ENCODE measurements around the gene CGNL1. TPM values are rescaled to one million over a fixed set of nuclear protein-coding genes. Genes with fewer than 3 reads are reported as not detected.

The CGNL1 gene
- total RNA-seq, 6 experiments from 2014 or later, result 23.6 to 54.5 (median 42.9) TPM

- TF ChIP-seq POLR2A (IDR thresholded peaks at IDR 0.05), result no peak
- TF ChIP-seq, protein P1, sequence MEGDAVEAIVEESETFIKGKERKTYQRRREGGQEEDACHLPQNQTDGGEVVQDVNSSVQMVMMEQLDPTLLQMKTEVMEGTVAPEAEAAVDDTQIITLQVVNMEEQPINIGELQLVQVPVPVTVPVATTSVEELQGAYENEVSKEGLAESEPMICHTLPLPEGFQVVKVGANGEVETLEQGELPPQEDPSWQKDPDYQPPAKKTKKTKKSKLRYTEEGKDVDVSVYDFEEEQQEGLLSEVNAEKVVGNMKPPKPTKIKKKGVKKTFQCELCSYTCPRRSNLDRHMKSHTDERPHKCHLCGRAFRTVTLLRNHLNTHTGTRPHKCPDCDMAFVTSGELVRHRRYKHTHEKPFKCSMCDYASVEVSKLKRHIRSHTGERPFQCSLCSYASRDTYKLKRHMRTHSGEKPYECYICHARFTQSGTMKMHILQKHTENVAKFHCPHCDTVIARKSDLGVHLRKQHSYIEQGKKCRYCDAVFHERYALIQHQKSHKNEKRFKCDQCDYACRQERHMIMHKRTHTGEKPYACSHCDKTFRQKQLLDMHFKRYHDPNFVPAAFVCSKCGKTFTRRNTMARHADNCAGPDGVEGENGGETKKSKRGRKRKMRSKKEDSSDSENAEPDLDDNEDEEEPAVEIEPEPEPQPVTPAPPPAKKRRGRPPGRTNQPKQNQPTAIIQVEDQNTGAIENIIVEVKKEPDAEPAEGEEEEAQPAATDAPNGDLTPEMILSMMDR (IDR thresholded peaks at IDR 0.05), result no peak
- no peak for DNase-seq
- Histone ChIP-seq H3K9me3 (no peaks in the 10 kb centered on the region), H3K4me1 (no peaks in the 10 kb centered on the region), H3K27ac (no peak overlapping the region), H3K27me3 (no peaks in the 10 kb centered on the region), H3K36me3 (peaks cover 0 to 5% (median 0%) of the 10 kb centered on the region in 4 donors), H3K4me3 (no peak overlapping the region)
- intact Hi-C loops (cut with DNase I), result no loop called here
- WGBS (ENCODE audit: insufficient coverage, low coverage, low lambda C conversion rate, missing lambda C conversion rate), result 28% methylated on average over 3 of the region's 4 CpGs
- ATAC-seq, result peak in 3 of 4 donors; percentile 29 to 51 (median 30)
These were observed 190.5 kb downstream of the CGNL1 start for GRCh38 chr15:57566834-57567233.

DNA sequence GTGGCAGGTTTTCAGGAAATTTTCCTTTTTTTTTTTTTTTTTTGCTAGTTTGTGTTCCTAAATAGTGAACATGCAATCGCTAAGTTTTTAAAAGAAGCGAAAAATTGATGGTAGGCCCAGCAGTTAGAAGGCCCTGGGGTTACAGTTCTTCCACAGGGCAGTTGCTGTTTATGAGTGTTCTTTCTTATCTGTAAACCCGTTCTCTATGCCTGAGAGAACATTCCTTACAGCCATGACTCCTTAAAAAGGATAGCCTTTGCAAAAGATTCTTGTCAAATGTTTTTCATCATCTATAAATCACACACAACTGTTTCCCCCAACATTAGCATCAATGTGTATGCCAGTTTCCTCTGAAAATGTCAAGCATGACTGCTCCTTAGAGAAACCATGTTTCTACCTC lies 191.6 kb downstream of the CGNL1 start:
- DNase-seq (no peak), ATAC-seq (no peak)
- Histone ChIP-seq H3K9me3 (no peaks in the 10 kb centered on the region), H3K4me3 (no peak overlapping the region), H3K27ac (no peak overlapping the region), H3K27me3 (no peaks in the 10 kb centered on the region), H3K36me3 (no peaks in the 10 kb centered on the region), H3K4me1 (no peaks in the 10 kb centered on the region)
- WGBS (ENCODE audit: insufficient coverage, low coverage, low lambda C conversion rate, missing lambda C conversion rate), result 80% methylated on average over 3 of the region's 3 CpGs
- intact Hi-C loops (cut with DNase I), result no loop called here
- TF ChIP-seq, protein P1 (IDR thresholded peaks at IDR 0.05), result no peak
- TF ChIP-seq POLR2A (IDR thresholded peaks at IDR 0.05), result no peak

- DNase-seq, result no peak
- no peak for ATAC-seq
- Histone ChIP-seq H3K36me3 (no peaks in the 10 kb centered on the region), H3K27ac (no peak overlapping the region), H3K4me1 (no peaks in the 10 kb centered on the region), H3K27me3 (no peaks in the 10 kb centered on the region), H3K4me3 (no peak overlapping the region), H3K9me3 (no peaks in the 10 kb centered on the region)
- TF ChIP-seq, protein P1 (IDR thresholded peaks at IDR 0.05), result no peak
- intact Hi-C loops (cut with DNase I), result no loop called here
- 96% methylated on average over 2 of the region's 2 CpGs for WGBS (ENCODE audit: insufficient coverage, low coverage, low lambda C conversion rate, missing lambda C conversion rate)
These were observed 192.0 kb downstream of the CGNL1 start for GRCh38 chr15:57568299-57568698.

DNA sequence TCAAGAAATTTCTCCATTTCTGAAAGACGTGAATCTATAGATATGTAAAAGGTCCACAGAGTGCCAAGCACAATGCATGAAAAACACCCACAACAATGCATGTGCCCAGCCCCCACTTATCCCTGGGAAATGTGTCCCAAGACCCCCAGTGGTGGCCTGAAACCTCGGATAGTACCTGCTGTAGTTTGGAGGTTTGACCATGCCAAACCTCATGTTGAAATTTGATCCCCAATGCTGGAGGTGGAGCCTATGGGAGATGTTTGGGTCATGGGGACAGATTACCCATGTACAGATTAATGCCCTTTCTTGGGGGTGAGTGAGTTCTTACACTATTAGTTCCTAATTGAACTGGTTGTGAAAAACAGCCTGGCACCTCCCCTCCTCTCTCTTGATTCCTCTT lies 194.0 kb downstream of the CGNL1 start:
- ATAC-seq (no peak), DNase-seq (no peak)
- Histone ChIP-seq H3K27ac (no peak overlapping the region), H3K27me3 (no peaks in the 10 kb centered on the region), H3K36me3 (no peaks in the 10 kb centered on the region), H3K4me1 (no peaks in the 10 kb centered on the region), H3K4me3 (no peak overlapping the region), H3K9me3 (no peaks in the 10 kb centered on the region)
- intact Hi-C loops (cut with DNase I), result no loop called here
- WGBS (ENCODE audit: insufficient coverage, low coverage, low lambda C conversion rate, missing lambda C conversion rate), result 64% methylated on average over 2 of the region's 2 CpGs
- TF ChIP-seq, protein P1 (IDR thresholded peaks at IDR 0.05), result no peak
- no peak for TF ChIP-seq POLR2A (IDR thresholded peaks at IDR 0.05)

DNA sequence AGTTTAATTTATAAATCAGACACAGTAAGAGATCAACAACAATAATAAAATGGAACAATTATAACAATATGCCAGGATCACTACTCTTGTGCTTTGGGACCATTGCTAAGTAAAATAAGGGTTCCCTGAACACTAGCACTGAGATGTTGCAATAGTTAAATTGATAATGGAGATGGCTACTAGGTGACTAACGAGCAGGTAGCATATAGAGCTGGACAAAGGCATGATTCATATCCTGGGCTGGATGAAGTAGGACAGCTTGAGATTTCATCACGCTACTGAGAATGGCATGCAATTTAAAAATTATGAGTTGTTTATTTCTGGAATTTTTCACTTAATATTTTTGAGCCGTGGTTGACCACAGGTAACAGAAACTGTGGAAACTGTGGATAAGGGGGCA lies 194.7 kb downstream of the CGNL1 start:
- DNase-seq, result no peak
- peak in 1 of 4 donors; percentile 49 for ATAC-seq
- intact Hi-C loops (cut with DNase I), result no loop called here
- Histone ChIP-seq H3K4me3 (no peak overlapping the region), H3K27ac (no peak overlapping the region), H3K9me3 (no peaks in the 10 kb centered on the region), H3K4me1 (no peaks in the 10 kb centered on the region), H3K36me3 (no peaks in the 10 kb centered on the region), H3K27me3 (no peaks in the 10 kb centered on the region)
- no peak for TF ChIP-seq POLR2A (IDR thresholded peaks at IDR 0.05)
- TF ChIP-seq, protein P1 (IDR thresholded peaks at IDR 0.05), result no peak
- WGBS (ENCODE audit: insufficient coverage, low coverage, low lambda C conversion rate, missing lambda C conversion rate), result 74% methylated on average over 3 of the region's 3 CpGs
